ENCODE results near the gene MOSPD3. TPM values are rescaled to one million over a fixed set of nuclear protein-coding genes. Genes with fewer than 3 reads are reported as not detected.
A peak's percentile ranks its signal among the peaks of the same experiment; 100 is the strongest.

The MOSPD3 gene
- total and polyA plus RNA-seq, 2 donors (not counting 3 experiments of a cell fraction or from before 2014, with no cell fraction given), result 24.4 to 40.7 TPM

GRCh38 chr7:100570954-100571828, 41.1 kb upstream of the MOSPD3 start:
- no peak overlapping the region for H3K4me3 ChIP-seq (replicated peaks in 1 of 3; ENCODE audit: insufficient read depth in 1 of 3, low read depth in 1 of 3, low read length in 3 of 3)
- FAIRE-seq (peak; percentile 65), DNase-seq (ENCODE audit: low read depth, low spot score) (no peak)
- TF ChIP-seq FOS (IDR thresholded peaks at IDR 0.05; ENCODE audit: borderline replicate concordance, insufficient read depth, low read length) (no peak), MYC (IDR thresholded peaks at IDR 0.05; ENCODE audit: low read depth, low read length) (no peak), EZH2 (IDR thresholded peaks at IDR 0.05; ENCODE audit: borderline replicate concordance, low read depth, low read length, severe bottlenecking) (no peak), POLR2A (IDR thresholded peaks at IDR 0.05; ENCODE audit: low read depth, low read length) (no peak), JUN (IDR thresholded peaks at IDR 0.05; ENCODE audit: borderline replicate concordance, insufficient read depth, insufficient read length, low read depth) (no peak), POLR2AphosphoS5 (IDR thresholded peaks at IDR 0.05; ENCODE audit: insufficient read depth, low read depth, low read length) (no peak), GATA2 (IDR thresholded peaks at IDR 0.05; ENCODE audit: insufficient read depth, insufficient read length, low read depth, low read length) (no peak)
- TF ChIP-seq, protein P1, sequence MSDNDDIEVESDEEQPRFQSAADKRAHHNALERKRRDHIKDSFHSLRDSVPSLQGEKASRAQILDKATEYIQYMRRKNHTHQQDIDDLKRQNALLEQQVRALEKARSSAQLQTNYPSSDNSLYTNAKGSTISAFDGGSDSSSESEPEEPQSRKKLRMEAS (IDR thresholded peaks at IDR 0.05; ENCODE audit: insufficient read depth, insufficient read length), result no peak
- TF ChIP-seq, protein P2, sequence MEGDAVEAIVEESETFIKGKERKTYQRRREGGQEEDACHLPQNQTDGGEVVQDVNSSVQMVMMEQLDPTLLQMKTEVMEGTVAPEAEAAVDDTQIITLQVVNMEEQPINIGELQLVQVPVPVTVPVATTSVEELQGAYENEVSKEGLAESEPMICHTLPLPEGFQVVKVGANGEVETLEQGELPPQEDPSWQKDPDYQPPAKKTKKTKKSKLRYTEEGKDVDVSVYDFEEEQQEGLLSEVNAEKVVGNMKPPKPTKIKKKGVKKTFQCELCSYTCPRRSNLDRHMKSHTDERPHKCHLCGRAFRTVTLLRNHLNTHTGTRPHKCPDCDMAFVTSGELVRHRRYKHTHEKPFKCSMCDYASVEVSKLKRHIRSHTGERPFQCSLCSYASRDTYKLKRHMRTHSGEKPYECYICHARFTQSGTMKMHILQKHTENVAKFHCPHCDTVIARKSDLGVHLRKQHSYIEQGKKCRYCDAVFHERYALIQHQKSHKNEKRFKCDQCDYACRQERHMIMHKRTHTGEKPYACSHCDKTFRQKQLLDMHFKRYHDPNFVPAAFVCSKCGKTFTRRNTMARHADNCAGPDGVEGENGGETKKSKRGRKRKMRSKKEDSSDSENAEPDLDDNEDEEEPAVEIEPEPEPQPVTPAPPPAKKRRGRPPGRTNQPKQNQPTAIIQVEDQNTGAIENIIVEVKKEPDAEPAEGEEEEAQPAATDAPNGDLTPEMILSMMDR (IDR thresholded peaks at IDR 0.05; ENCODE audit: extremely low read depth in 1 of 2, insufficient read depth in 1 of 2, low read depth in 1 of 2, low read length in 2 of 2), result no peak
- no peaks in the 10 kb centered on the region for H3K9me3 ChIP-seq (replicated peaks; ENCODE audit: control insufficient read depth, insufficient read depth, low read length)
- H3K9ac ChIP-seq (replicated peaks; ENCODE audit: extremely low read depth, insufficient read depth, low read length), result no peak overlapping the region
- H4K20me1 ChIP-seq (replicated peaks; ENCODE audit: control insufficient read depth, extremely low read depth, insufficient read depth, low read length), result no peaks in the 10 kb centered on the region
- dilution Hi-C loops (cut with MboI; ENCODE audit: extremely low pct_ligation_motif_present, low sequenced_read_pairs) (no loop called here), intact Hi-C loops (cut with micrococcal nuclease) (no loop called here)
- no peaks in the 10 kb centered on the region for H3K9me1 ChIP-seq (replicated peaks; ENCODE audit: control insufficient read depth, extremely low read depth, insufficient read depth, low read length)
- H3K4me1 ChIP-seq (ENCODE audit: control insufficient read depth, extremely low read depth, insufficient read depth, low read length), result peaks cover 11% of the 10 kb centered on the region
- ChIA-PET CTCF (interaction anchor here (0.7 to 1.9 kb wide), 4 partner anchors 8 to 18 kb away, joined by 3 to 10 read pairs (median 6); no protein-coding TSS in a partner anchor), POLR2A (interaction anchor here (0.6 to 1.8 kb wide), 3 partner anchors 13 to 83 kb away, joined by 4 to 13 read pairs (median 5); partner anchors contain the start of genes FBXO24 and LRCH4)
- H3K4me2 ChIP-seq (ENCODE audit: insufficient read depth, low read length), result no peak overlapping the region
- no peak overlapping the region for H2AFZ ChIP-seq (ENCODE audit: low read depth, low read length)
- no peaks in the 10 kb centered on the region for H3K79me2 ChIP-seq (ENCODE audit: control insufficient read depth, insufficient read depth, low read length)
- no peaks in the 10 kb centered on the region for H3K27me3 ChIP-seq (ENCODE audit: control insufficient read depth in 2 of 2, insufficient read depth in 2 of 2, low read length in 2 of 2)
- no TSS peak for BruUV-seq (replicated peaks)
- H3K27ac ChIP-seq (ENCODE audit: insufficient read depth, low read depth, low read length), result no peak overlapping the region
- peaks cover 0 to 13% of the 10 kb centered on the region in 2 experiments for H3K36me3 ChIP-seq (ENCODE audit: control insufficient read depth in 2 of 2, extremely low read depth in 1 of 2, insufficient read depth in 2 of 2, low read length in 2 of 2)

All from endothelial cell of umbilical vein (primary cell).